Measurements from ENCODE around the gene NOL7. TPM values are rescaled to one million over a fixed set of nuclear protein-coding genes. Genes with fewer than 3 reads are reported as not detected.

Gene NOL7
- total RNA-seq, 1 experiment from 2014 or later: 73.7 TPM

GRCh38 chr6:13655700-13656099, 40.6 kb downstream of the NOL7 start:
- ChIA-PET RAD21 (ENCODE audit: low non-redundant PET in 1 of 2, low total read pairs in 2 of 2, uncharacterized antibody in 2 of 2, unreplicated experiment in 2 of 2) (no interaction called here), POLR2A (no interaction called here), CTCF (no interaction called here)
- Histone ChIP-seq H3K79me2 (ENCODE audit: insufficient read depth, low read length) (peaks cover 38% of the 10 kb centered on the region), H3K27ac (ENCODE audit: low read depth, low read length) (no peak overlapping the region), H2AFZ (ENCODE audit: low read depth, low read length, poor library complexity, severe bottlenecking) (no peak overlapping the region), H3K9ac (ENCODE audit: low read length) (no peak overlapping the region), H3K9me2 (ENCODE audit: insufficient read depth) (no peaks in the 10 kb centered on the region), H3K4me1 (ENCODE audit: control insufficient read depth in 1 of 2, insufficient read depth in 2 of 2, low read length in 2 of 2) (no peaks in the 10 kb centered on the region), H4K20me1 (ENCODE audit: insufficient read depth) (0 out of 2 replicates have a peak, but pooled peaks cover 3% of the 10 kb centered on the region), H3K9me3 (ENCODE audit: control insufficient read depth in 1 of 2, insufficient read depth in 1 of 2, low read depth in 1 of 2, low read length in 2 of 2) (no peaks in the 10 kb centered on the region), H3K4me2 (ENCODE audit: low read length) (no peak overlapping the region), H3K27me3 (ENCODE audit: insufficient read depth, low read length) (no peaks in the 10 kb centered on the region), H3K36me3 (ENCODE audit: control insufficient read depth in 1 of 2, insufficient read depth in 2 of 2, low read length in 2 of 2) (no peaks in the 10 kb centered on the region), H3K4me3 (replicated peaks in 1 of 2; ENCODE audit: low read depth in 1 of 2, low read length in 2 of 2) (no peak overlapping the region)
- DNase-seq (ENCODE audit: low read depth, low spot score) (no peak), ATAC-seq (no peak)
- no peak for TF ChIP-seq JUND (IDR thresholded peaks at IDR 0.05)
- TF ChIP-seq ZFX (IDR thresholded peaks at IDR 0.05): no peak
- no peak for TF ChIP-seq CTCF (IDR thresholded peaks at IDR 0.05 in 2 of 3, conservative IDR thresholded peaks at IDR 0.05 in 1 of 3; ENCODE audit: borderline replicate concordance in 1 of 3, insufficient read depth in 1 of 3, low read depth in 2 of 3, low read length in 2 of 3)
- TF ChIP-seq RAD21 (IDR thresholded peaks at IDR 0.05; ENCODE audit: low read depth): no peak
- no peak for TF ChIP-seq ELF1 (IDR thresholded peaks at IDR 0.05; ENCODE audit: borderline replicate concordance, low read depth)
- no TSS peak for BruUV-seq (replicated peaks)
- intact Hi-C loops (cut with micrococcal nuclease): no loop called here

GRCh38 chr6:13660273-13660672, 45.1 kb downstream of the NOL7 start:
- ChIA-PET CTCF (interaction anchor here (1.0 kb wide), 1 partner anchor 35 kb away, joined by 3 read pairs; no protein-coding TSS in a partner anchor), RAD21 (ENCODE audit: low non-redundant PET in 1 of 2, low total read pairs in 2 of 2, uncharacterized antibody in 2 of 2, unreplicated experiment in 2 of 2) (no interaction called here), POLR2A (no interaction called here)
- H3K9me3 ChIP-seq (ENCODE audit: control insufficient read depth in 1 of 2, insufficient read depth in 1 of 2, low read depth in 1 of 2, low read length in 2 of 2): no peaks in the 10 kb centered on the region
- H3K4me3 ChIP-seq (replicated peaks in 1 of 2; ENCODE audit: low read depth in 1 of 2, low read length in 2 of 2): no peak overlapping the region
- no peaks in the 10 kb centered on the region for H3K36me3 ChIP-seq (ENCODE audit: control insufficient read depth in 1 of 2, insufficient read depth in 2 of 2, low read length in 2 of 2)
- ATAC-seq (no peak), DNase-seq (ENCODE audit: low read depth, low spot score) (no peak)
- H3K79me2 ChIP-seq (ENCODE audit: insufficient read depth, low read length): peaks cover 84% of the 10 kb centered on the region
- no peak overlapping the region for H3K4me2 ChIP-seq (ENCODE audit: low read length)
- no peaks in the 10 kb centered on the region for H3K4me1 ChIP-seq (ENCODE audit: control insufficient read depth in 1 of 2, insufficient read depth in 2 of 2, low read length in 2 of 2)
- no peak overlapping the region for H2AFZ ChIP-seq (ENCODE audit: low read depth, low read length, poor library complexity, severe bottlenecking)
- H3K27me3 ChIP-seq (ENCODE audit: insufficient read depth, low read length): no peaks in the 10 kb centered on the region
- no peak overlapping the region for H3K27ac ChIP-seq (ENCODE audit: low read depth, low read length)
- intact Hi-C loops (cut with micrococcal nuclease): no loop called here
- H3K9me2 ChIP-seq (ENCODE audit: insufficient read depth): no peaks in the 10 kb centered on the region
- peaks cover 7% of the 10 kb centered on the region; the same call in 1 of the 2 replicates for H4K20me1 ChIP-seq (ENCODE audit: insufficient read depth)
- BruUV-seq (replicated peaks): no TSS peak
- H3K9ac ChIP-seq (ENCODE audit: low read length): no peak overlapping the region
- no peak for TF ChIP-seq CBX3 (IDR thresholded peaks at IDR 0.05; ENCODE audit: low read depth)
- TF ChIP-seq ZFX (IDR thresholded peaks at IDR 0.05): no peak
- no peak for TF ChIP-seq EZH2phosphoT487 (IDR thresholded peaks at IDR 0.05; ENCODE audit: borderline replicate concordance)
- no peak for TF ChIP-seq REST (IDR thresholded peaks at IDR 0.05; ENCODE audit: low read depth)
- no peak for TF ChIP-seq ATF3 (IDR thresholded peaks at IDR 0.05)
- no peak for TF ChIP-seq SRF (IDR thresholded peaks at IDR 0.05; ENCODE audit: low read depth)
- TF ChIP-seq YY1 (IDR thresholded peaks at IDR 0.05; ENCODE audit: extremely low read depth, insufficient replicate concordance, low read depth, low read length): no peak
- no peak for TF ChIP-seq FOSL1 (IDR thresholded peaks at IDR 0.05; ENCODE audit: low read depth)
- TF ChIP-seq JUND (IDR thresholded peaks at IDR 0.05): no peak
- no peak for TF ChIP-seq POLR2AphosphoS5 (IDR thresholded peaks at IDR 0.05; ENCODE audit: low read depth, low read length)
